DND-41 (cell line): ENCODE results near the gene MICAL1.

Experiments
- ATAC-seq: fragments of 200-7000 bp; cut with Tn5 transposase; 3 replicates; pipeline ENCODE4 v1.9.1; 2021; ENCODE audit warnings: low read depth; ENCODE audit not compliant: insufficient read depth
- DNase-seq: peaks from one replicate; pipeline ENCODE4 v3.0.0-alpha.2; 2020
- H2AFZ ChIP-seq: 2 replicates; pipeline ENCODE4 v1.6.0; 2012; ENCODE audit warnings: low read depth, low read length
- H3K27ac ChIP-seq: 2 replicates; pipeline ENCODE4 v1.5.1; 2012; ENCODE audit warnings: low read length, inconsistent platforms
- H3K27me3 ChIP-seq: fragments of 200-600 bp; sonication (generic); 2 replicates; pipeline ENCODE4 v1.6.0; 2012; ENCODE audit warnings: low read length, mild to moderate bottlenecking, inconsistent platforms; ENCODE audit not compliant: insufficient read depth, poor library complexity
- H3K36me3 ChIP-seq: 2 replicates; pipeline ENCODE4 v1.5.1; 2012; ENCODE audit warnings: low read length, inconsistent platforms; ENCODE audit not compliant: insufficient read depth
- H3K4me1 ChIP-seq: 2 replicates; pipeline ENCODE4 v1.5.1; 2012; ENCODE audit warnings: mild to moderate bottlenecking, low read length; ENCODE audit not compliant: insufficient read depth
- H3K4me2 ChIP-seq: 2 replicates; pipeline ENCODE4 v1.6.0; 2012; ENCODE audit warnings: mild to moderate bottlenecking, moderate library complexity, low read length, inconsistent platforms; ENCODE audit not compliant: insufficient read depth
- H3K4me3 ChIP-seq, 2 experiments: fragments of 200-600 bp in 1 of 2; shearing (Covaris generic) in 1 of 2; 2 replicates each; pipeline ENCODE4 v1.5.1; 2012 to 2016; ENCODE audit warnings: inconsistent platforms in 2 of 2, low read length in 2 of 2, mild to moderate bottlenecking in 2 of 2, low read depth in 1 of 2, moderate library complexity in 1 of 2
- H3K79me2 ChIP-seq: 2 replicates; pipeline ENCODE4 v1.6.0; 2012; ENCODE audit warnings: low read length, inconsistent platforms; ENCODE audit not compliant: insufficient read depth
- H3K9ac ChIP-seq: 2 replicates; pipeline ENCODE4 v1.6.0; 2012; ENCODE audit warnings: low read depth, mild to moderate bottlenecking, inconsistent platforms, low read length, moderate library complexity
- H3K9me3 ChIP-seq: 2 replicates; pipeline ENCODE4 v1.5.1; 2012; ENCODE audit warnings: low read length, moderate library complexity, mild to moderate bottlenecking, inconsistent platforms; ENCODE audit not compliant: insufficient read depth, severe bottlenecking
- H4K20me1 ChIP-seq: 2 replicates; pipeline ENCODE4 v1.6.0; 2012; ENCODE audit warnings: low read length; ENCODE audit not compliant: insufficient read depth
- CTCF ChIP-seq: IDR thresholded peaks from 2 replicates; pipeline ENCODE4 v1.5.1; 2012; ENCODE audit warnings: borderline replicate concordance, low read length, moderate library complexity, mild to moderate bottlenecking; ENCODE audit not compliant: poor library complexity, severe bottlenecking; ENCODE audit errors: extremely low read depth
- EZH2 ChIP-seq: IDR thresholded peaks from 3 replicates; pipeline ENCODE4 v1.6.1; 2012; ENCODE audit warnings: borderline replicate concordance, low read depth, mild to moderate bottlenecking, moderate library complexity, low read length, inconsistent platforms; ENCODE audit not compliant: severe bottlenecking

Gene MICAL1

GRCh38 chr6:109456111-109456583 is 575 bp upstream of the MICAL1 start:
- H3K27me3 ChIP-seq = no peaks in the 10 kb centered on the region
- peaks cover 29% of the 10 kb centered on the region for H3K4me1 ChIP-seq
- peak overlapping the region; percentile 66 for H2AFZ ChIP-seq
- peak overlapping the region; percentile 28; the same call in 1 of the 2 replicates for H3K27ac ChIP-seq
- H3K9me3 ChIP-seq = no peaks in the 10 kb centered on the region
- TF ChIP-seq CTCF (no peak), EZH2 (no peak)
- H3K79me2 ChIP-seq = 0 out of 2 replicates have a peak, but pooled peaks cover 2% of the 10 kb centered on the region
- peak overlapping the region; percentile 94 for H3K4me2 ChIP-seq
- peak overlapping the region; percentile 92 for H3K9ac ChIP-seq
- peaks cover 38% of the 10 kb centered on the region for H3K36me3 ChIP-seq
- peaks cover 13% of the 10 kb centered on the region; the same call in 1 of the 2 replicates for H4K20me1 ChIP-seq
- DNase-seq = no peak
- ATAC-seq = no peak
- H3K4me3 ChIP-seq = peak overlapping the region; percentile 15 to 97; a peak in 3 of 4 replicates

- TF ChIP-seq EZH2 (no peak), CTCF (peak; percentile 18)
- H3K9ac ChIP-seq = peak overlapping the region; percentile 92
- H3K27me3 ChIP-seq = no peaks in the 10 kb centered on the region
- peaks cover 13% of the 10 kb centered on the region for H4K20me1 ChIP-seq
- no peaks in the 10 kb centered on the region for H3K9me3 ChIP-seq
- H2AFZ ChIP-seq = peak overlapping the region; percentile 84
- H3K36me3 ChIP-seq = peaks cover 39% of the 10 kb centered on the region
- H3K79me2 ChIP-seq = 0 out of 2 replicates have a peak, but pooled peaks cover 2% of the 10 kb centered on the region
- H3K4me2 ChIP-seq = peak overlapping the region; percentile 94
- H3K4me1 ChIP-seq = peaks cover 37% of the 10 kb centered on the region
- peak overlapping the region; percentile 90 for H3K27ac ChIP-seq
- DNase-seq (peak; percentile 91), ATAC-seq (peak; percentile 79)
- H3K4me3 ChIP-seq = peak overlapping the region; percentile 68 to 97
Observed at GRCh38 chr6:109454496-109455436, 806 bp downstream of the MICAL1 start.

GRCh38 chr6:109453594-109454495 is 1.7 kb downstream of the MICAL1 start:
- no peaks in the 10 kb centered on the region for H3K9me3 ChIP-seq
- no peak for TF ChIP-seq CTCF
- no peak for TF ChIP-seq EZH2
- 0 out of 2 replicates have a peak, but pooled peaks cover 2% of the 10 kb centered on the region for H3K79me2 ChIP-seq
- H3K9ac ChIP-seq = peak overlapping the region; percentile 92
- DNase-seq (peak; percentile 34), ATAC-seq (no peak; the same call in 2 of the 3 replicates)
- H3K4me2 ChIP-seq = peak overlapping the region; percentile 94
- H4K20me1 ChIP-seq = peaks cover 13% of the 10 kb centered on the region
- peak overlapping the region; percentile 90 for H3K27ac ChIP-seq
- H3K27me3 ChIP-seq = no peaks in the 10 kb centered on the region
- H2AFZ ChIP-seq = peak overlapping the region; percentile 84
- H3K4me1 ChIP-seq = peaks cover 39% of the 10 kb centered on the region
- peaks cover 34% of the 10 kb centered on the region for H3K36me3 ChIP-seq
- peak overlapping the region; percentile 68 to 97; a peak in 3 of 4 replicates for H3K4me3 ChIP-seq
